K562 (cell line): ENCODE data around the gene SCUBE1. TPM values are rescaled to one million over a fixed set of nuclear protein-coding genes. Genes with fewer than 3 reads are reported as not detected.

Experiments used
- ATAC-seq: fragments of 200-7000 bp; cut with Tn5 transposase; 3 replicates; pipeline ENCODE4 v1.9.1; 2020; ENCODE audit warnings: moderate library complexity
- BruUV-seq: library from RNA; stranded (reverse); fragments of 400-500 nt; replicated peaks from 2 replicates; lab custom pipeline; 2021; lab: Mats Ljungman, UMichigan
- CTCF ChIA-PET: fragments of 300-600 bp; formaldehyde crosslinking; extraction: SDS; loops from one replicate; lab custom pipeline; 2021; ENCODE audit warnings: low intra/inter-chr PET ratio; lab: Yijun Ruan, JAX
- POLR2A ChIA-PET: fragments of 300-600, 350-650 bp; sonication (Branson Sonifier 250); formaldehyde crosslinking; extraction: SDS; loops from one replicate; lab custom pipeline; 2021; ENCODE audit warnings: antibody characterized with exemption, inconsistent platforms; lab: Yijun Ruan, JAX
- DNase-seq, 4 experiments: peaks; one replicate each; pipeline versions ENCODE4 v3.0.0 to v3.0.0-alpha.2; 2011 to 2018; ENCODE audit warnings: low spot score in 3 of 4, mixed read lengths in 3 of 4; ENCODE audit errors: extremely low read depth in 1 of 4
- FAIRE-seq: peaks from 2 replicates; lab custom pipeline; 2011; peaks lifted over from hg19 to GRCh38; lab: Jason Lieb, UNC
- H2AFZ ChIP-seq: 2 replicates; pipeline ENCODE4 v1.6.0; 2011; ENCODE audit warnings: low read depth, low read length, control low read depth, inconsistent platforms
- H3K27ac ChIP-seq: fragments of 200-600 bp; 3 replicates; pipeline ENCODE4 v1.8.0; 2011; ENCODE audit warnings: low read depth, mild to moderate bottlenecking, control low read depth, inconsistent platforms, low read length, moderate library complexity, mixed read lengths; ENCODE audit errors: extremely low read depth
- H3K27me3 ChIP-seq, 2 experiments: fragments of 300-600 bp in 1 of 2; 2 replicates in 1 of 2; 3 replicates in 1 of 2; pipeline versions ENCODE4 v1.6.0 to v1.8.0; 2011; ENCODE audit warnings: inconsistent platforms in 2 of 2, low read length in 2 of 2, mild to moderate bottlenecking in 1 of 2, mixed read lengths in 1 of 2, moderate library complexity in 1 of 2; ENCODE audit not compliant: control insufficient read depth in 2 of 2, insufficient read depth in 2 of 2
- H3K36me3 ChIP-seq: fragments of 300-600 bp; 3 replicates; pipeline ENCODE4 v1.8.0; 2011; ENCODE audit warnings: mild to moderate bottlenecking, low read length, inconsistent platforms; ENCODE audit not compliant: control insufficient read depth, insufficient read depth
- H3K4me1 ChIP-seq, 2 experiments: fragments of 200-600 bp in 1 of 2; replicated peaks in 1 of 2; 2 replicates in 1 of 2; 3 replicates in 1 of 2; pipeline versions ENCODE4 v1.5.1 to v1.8.0; 2011; ENCODE audit warnings: inconsistent platforms in 2 of 2, low read length in 2 of 2, mild to moderate bottlenecking in 1 of 2, mixed read lengths in 1 of 2, moderate library complexity in 1 of 2; ENCODE audit not compliant: control insufficient read depth in 2 of 2, insufficient read depth in 2 of 2
- H3K4me2 ChIP-seq: 2 replicates; pipeline ENCODE4 v1.6.1; 2011; ENCODE audit warnings: low read length, control low read depth, inconsistent platforms, mixed read lengths; ENCODE audit not compliant: insufficient read depth
- H3K4me3 ChIP-seq: fragments of 200-600 bp; sonication (generic), shearing (Covaris generic); 2 replicates; pipeline ENCODE4 v1.5.1; 2016; ENCODE audit warnings: control low read depth, inconsistent platforms
- H3K79me2 ChIP-seq: fragments of 200-600 bp; 3 replicates; pipeline ENCODE4 v1.8.0; 2011; ENCODE audit warnings: low read length, inconsistent platforms; ENCODE audit not compliant: control insufficient read depth, insufficient read depth
- H3K9ac ChIP-seq, 2 experiments: 2 replicates each; pipeline versions ENCODE4 v1.6.0 to v1.6.1; 2011; ENCODE audit warnings: low read depth in 2 of 2, low read length in 2 of 2, control low read depth in 1 of 2, inconsistent platforms in 1 of 2, mild to moderate bottlenecking in 1 of 2, mixed read lengths in 1 of 2; ENCODE audit not compliant: insufficient read depth in 1 of 2
- H3K9me1 ChIP-seq: one replicate; pipeline ENCODE4 v1.6.0; 2011; ENCODE audit warnings: inconsistent platforms, mild to moderate bottlenecking, low read length, moderate library complexity; ENCODE audit not compliant: control insufficient read depth, insufficient read depth
- H3K9me3 ChIP-seq: replicated peaks from 2 replicates; pipeline ENCODE4 v1.5.1; 2011; ENCODE audit warnings: low read depth, low read length, inconsistent platforms; ENCODE audit not compliant: control insufficient read depth, insufficient read depth
- H4K20me1 ChIP-seq: replicated peaks from 2 replicates; pipeline ENCODE4 v1.6.1; 2011; ENCODE audit warnings: low read length, inconsistent platforms, mixed read lengths; ENCODE audit not compliant: control insufficient read depth, insufficient read depth
- HNRNPH1 ChIP-seq: fragments of 200-400 bp; formaldehyde crosslinking; optimal IDR thresholded peaks from 2 replicates; pipeline ENCODE3; 2017; ENCODE audit warnings: low read depth, mild to moderate bottlenecking, low read length, moderate library complexity
- RAD21 ChIP-seq, 2 experiments: fragments of 250-450 bp in 1 of 2; fragments of 450-650 bp in 1 of 2; sonication (Bioruptor Pico) in 1 of 2; formaldehyde crosslinking in 1 of 2; IDR thresholded peaks in 1 of 2; conservative IDR thresholded peaks in 1 of 2; 2 replicates each; pipeline versions ENCODE4 v1.4.0 to v1.8.0; 2020 to 2022; ENCODE audit warnings: mild to moderate bottlenecking in 2 of 2, moderate library complexity in 1 of 2
- SMAD4 ChIP-seq: fragments of 250-450 bp; sonication (Bioruptor Pico); conservative IDR thresholded peaks from 2 replicates; pipeline ENCODE4 v1.8.0; 2021; ENCODE audit warnings: inconsistent platforms, mild to moderate bottlenecking, moderate library complexity
- WGBS: fragments of 100-300 bp; shearing (Covaris generic); methylation state at CpG from one replicate; pipeline ENCODE4 v1.1.6; 2016; ENCODE audit warnings: low coverage, mixed read lengths; ENCODE audit not compliant: insufficient coverage; ENCODE audit errors: missing lambda C conversion rate; 5-methylcytosine and 5-hydroxymethylcytosine counted together
- in situ Hi-C: fragments of 300-500 bp; cut with MboI; formaldehyde crosslinking; loops from 4 replicates; pipeline ENCODE4 v1.15.0; 2018; ENCODE audit warnings: inconsistent platforms, mixed read lengths
- intact Hi-C: fragments of 100-400 bp; cut with micrococcal nuclease; formaldehyde crosslinking; loops from 2 replicates; pipeline ENCODE4 v1.14.2; 2022
- polyA plus RNA-seq, 8 experiments: library from polyadenylated mRNA; depleted of rRNA in 4 of 8; stranded (reverse) in 5 of 8; unstranded in 3 of 8; fragments of >200 nt; fragmentation: Nextera tagmentation in 2 of 8; fragmentation: Illumina TruSeq in 1 of 8; extraction: Ambion mirVana in 2 of 8; extraction: Trizol in 1 of 8; gene quantifications; 2 replicates each; pipeline versions ENCODE4 v1.2.1 to v1.2.3, GENCODE V29; 2011 to 2014; ENCODE audit warnings: inconsistent platforms in 1 of 8, missing spikeins in 1 of 8
- total RNA-seq, 7 experiments: library from RNA; depleted of rRNA in 6 of 7; stranded (reverse); fragments of >200 nt in 6 of 7; fragmentation: Illumina TruSeq in 2 of 7; extraction: Trizol in 2 of 7; gene quantifications; 2 replicates each; pipeline versions ENCODE4 v1.2.1 to v1.2.3, GENCODE V29; 2011 to 2021; ENCODE audit warnings: low replicate concordance in 1 of 7
- TF ChIP-seq, protein P1 (sequence below), 2 experiments: fragments of 450-650 bp; formaldehyde crosslinking in 1 of 2; IDR thresholded peaks; 2 replicates each; pipeline versions ENCODE4 v1.4.0 to v1.6.1; 2014 to 2020; ENCODE audit warnings: mild to moderate bottlenecking in 2 of 2, borderline replicate concordance in 1 of 2, low read depth in 1 of 2
- TF ChIP-seq, protein P2 (sequence below): fragments of 200-400 bp; formaldehyde crosslinking; IDR thresholded peaks from 2 replicates; pipeline ENCODE4 v1.6.1; 2017; ENCODE audit warnings: mild to moderate bottlenecking, low read depth, low read length, moderate library complexity
- TF ChIP-seq, protein P3 (sequence below): sonication (generic); formaldehyde crosslinking; IDR thresholded peaks from 2 replicates; pipeline ENCODE4 v1.8.0; 2022; ENCODE audit warnings: mild to moderate bottlenecking, low read depth, missing genetic modification reagents

The SCUBE1 gene
- total and polyA plus RNA-seq, 9 of the 15 experiments (the other 6 are each of a cell fraction or from before 2014, with no cell fraction given) = 0.03 to 0.47 (median 0.29) TPM; not detected in 6

DNA sequence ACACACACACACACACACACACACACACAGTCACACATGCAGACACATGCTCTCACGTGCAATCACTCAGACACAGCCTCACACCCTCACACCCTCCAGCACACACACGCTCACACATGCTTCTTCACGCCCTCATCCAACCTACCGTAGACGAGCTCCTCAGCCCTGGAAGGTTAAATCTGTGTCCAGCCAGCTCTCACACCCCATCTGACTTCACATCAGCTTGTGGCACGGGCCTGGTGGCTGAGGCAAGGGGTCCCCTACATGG lies 1.3 kb upstream of the SCUBE1 start:
- no peak overlapping the region for H3K4me3 ChIP-seq
- H3K9me1 ChIP-seq = no peaks in the 10 kb centered on the region
- H2AFZ ChIP-seq = no peak overlapping the region
- H4K20me1 ChIP-seq = no peaks in the 10 kb centered on the region; the same call in 1 of the 2 replicates
- intact Hi-C loops (no loop called here), in situ Hi-C loops (no loop called here)
- WGBS = 55% methylated on average over 4 of the region's 6 CpGs
- peaks cover 9 to 21% of the 10 kb centered on the region in 2 experiments; a peak in 4 of 5 replicates for H3K4me1 ChIP-seq
- FAIRE-seq (no peak), DNase-seq (no peak), ATAC-seq (no peak)
- H3K79me2 ChIP-seq = no peaks in the 10 kb centered on the region
- H3K27ac ChIP-seq = no peak overlapping the region
- H3K9me3 ChIP-seq = no peaks in the 10 kb centered on the region
- POLR2A ChIA-PET = interaction anchor here (1.3 kb wide), 1 partner anchor 98 kb away, joined by 4 read pairs; no protein-coding TSS in a partner anchor
- CTCF ChIA-PET = interaction anchor here (3.1 kb wide), 1 partner anchor 70 kb away, joined by 26 read pairs; no protein-coding TSS in a partner anchor
- no peak overlapping the region for H3K9ac ChIP-seq
- BruUV-seq = no TSS peak
- H3K36me3 ChIP-seq = no peaks in the 10 kb centered on the region
- no peak overlapping the region for H3K4me2 ChIP-seq
- peaks cover 0 to 12% of the 10 kb centered on the region in 2 experiments; a peak in 2 of 5 replicates for H3K27me3 ChIP-seq
- TF ChIP-seq, protein P1, sequence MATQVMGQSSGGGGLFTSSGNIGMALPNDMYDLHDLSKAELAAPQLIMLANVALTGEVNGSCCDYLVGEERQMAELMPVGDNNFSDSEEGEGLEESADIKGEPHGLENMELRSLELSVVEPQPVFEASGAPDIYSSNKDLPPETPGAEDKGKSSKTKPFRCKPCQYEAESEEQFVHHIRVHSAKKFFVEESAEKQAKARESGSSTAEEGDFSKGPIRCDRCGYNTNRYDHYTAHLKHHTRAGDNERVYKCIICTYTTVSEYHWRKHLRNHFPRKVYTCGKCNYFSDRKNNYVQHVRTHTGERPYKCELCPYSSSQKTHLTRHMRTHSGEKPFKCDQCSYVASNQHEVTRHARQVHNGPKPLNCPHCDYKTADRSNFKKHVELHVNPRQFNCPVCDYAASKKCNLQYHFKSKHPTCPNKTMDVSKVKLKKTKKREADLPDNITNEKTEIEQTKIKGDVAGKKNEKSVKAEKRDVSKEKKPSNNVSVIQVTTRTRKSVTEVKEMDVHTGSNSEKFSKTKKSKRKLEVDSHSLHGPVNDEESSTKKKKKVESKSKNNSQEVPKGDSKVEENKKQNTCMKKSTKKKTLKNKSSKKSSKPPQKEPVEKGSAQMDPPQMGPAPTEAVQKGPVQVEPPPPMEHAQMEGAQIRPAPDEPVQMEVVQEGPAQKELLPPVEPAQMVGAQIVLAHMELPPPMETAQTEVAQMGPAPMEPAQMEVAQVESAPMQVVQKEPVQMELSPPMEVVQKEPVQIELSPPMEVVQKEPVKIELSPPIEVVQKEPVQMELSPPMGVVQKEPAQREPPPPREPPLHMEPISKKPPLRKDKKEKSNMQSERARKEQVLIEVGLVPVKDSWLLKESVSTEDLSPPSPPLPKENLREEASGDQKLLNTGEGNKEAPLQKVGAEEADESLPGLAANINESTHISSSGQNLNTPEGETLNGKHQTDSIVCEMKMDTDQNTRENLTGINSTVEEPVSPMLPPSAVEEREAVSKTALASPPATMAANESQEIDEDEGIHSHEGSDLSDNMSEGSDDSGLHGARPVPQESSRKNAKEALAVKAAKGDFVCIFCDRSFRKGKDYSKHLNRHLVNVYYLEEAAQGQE (IDR thresholded peaks at IDR 0.05; ENCODE audit: borderline replicate concordance) = no peak
- TF ChIP-seq, protein P1 (CRISPR knock-in tag; IDR thresholded peaks at IDR 0.05; ENCODE audit: low read depth) = no peak
- TF ChIP-seq, protein P2, sequence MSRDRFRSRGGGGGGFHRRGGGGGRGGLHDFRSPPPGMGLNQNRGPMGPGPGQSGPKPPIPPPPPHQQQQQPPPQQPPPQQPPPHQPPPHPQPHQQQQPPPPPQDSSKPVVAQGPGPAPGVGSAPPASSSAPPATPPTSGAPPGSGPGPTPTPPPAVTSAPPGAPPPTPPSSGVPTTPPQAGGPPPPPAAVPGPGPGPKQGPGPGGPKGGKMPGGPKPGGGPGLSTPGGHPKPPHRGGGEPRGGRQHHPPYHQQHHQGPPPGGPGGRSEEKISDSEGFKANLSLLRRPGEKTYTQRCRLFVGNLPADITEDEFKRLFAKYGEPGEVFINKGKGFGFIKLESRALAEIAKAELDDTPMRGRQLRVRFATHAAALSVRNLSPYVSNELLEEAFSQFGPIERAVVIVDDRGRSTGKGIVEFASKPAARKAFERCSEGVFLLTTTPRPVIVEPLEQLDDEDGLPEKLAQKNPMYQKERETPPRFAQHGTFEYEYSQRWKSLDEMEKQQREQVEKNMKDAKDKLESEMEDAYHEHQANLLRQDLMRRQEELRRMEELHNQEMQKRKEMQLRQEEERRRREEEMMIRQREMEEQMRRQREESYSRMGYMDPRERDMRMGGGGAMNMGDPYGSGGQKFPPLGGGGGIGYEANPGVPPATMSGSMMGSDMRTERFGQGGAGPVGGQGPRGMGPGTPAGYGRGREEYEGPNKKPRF = no peak
- TF ChIP-seq SMAD4 (CRISPR knock-in tag) (no peak), RAD21 (CRISPR knock-in tag; conservative IDR thresholded peaks at IDR 0.05 in 1 of 2, IDR thresholded peaks at IDR 0.05 in 1 of 2) (no peak), HNRNPH1 (no peak)
- TF ChIP-seq, protein P3, sequence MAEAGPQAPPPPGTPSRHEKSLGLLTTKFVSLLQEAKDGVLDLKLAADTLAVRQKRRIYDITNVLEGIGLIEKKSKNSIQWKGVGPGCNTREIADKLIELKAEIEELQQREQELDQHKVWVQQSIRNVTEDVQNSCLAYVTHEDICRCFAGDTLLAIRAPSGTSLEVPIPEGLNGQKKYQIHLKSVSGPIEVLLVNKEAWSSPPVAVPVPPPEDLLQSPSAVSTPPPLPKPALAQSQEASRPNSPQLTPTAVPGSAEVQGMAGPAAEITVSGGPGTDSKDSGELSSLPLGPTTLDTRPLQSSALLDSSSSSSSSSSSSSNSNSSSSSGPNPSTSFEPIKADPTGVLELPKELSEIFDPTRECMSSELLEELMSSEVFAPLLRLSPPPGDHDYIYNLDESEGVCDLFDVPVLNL (CRISPR knock-in tag) = no peak
